ENCODE data around the gene TAX1BP1. TPM values are rescaled to one million over a fixed set of nuclear protein-coding genes. Genes with fewer than 3 reads are reported as not detected.

TAX1BP1 gene
- total RNA-seq, 1 donor = 112 TPM

DNA sequence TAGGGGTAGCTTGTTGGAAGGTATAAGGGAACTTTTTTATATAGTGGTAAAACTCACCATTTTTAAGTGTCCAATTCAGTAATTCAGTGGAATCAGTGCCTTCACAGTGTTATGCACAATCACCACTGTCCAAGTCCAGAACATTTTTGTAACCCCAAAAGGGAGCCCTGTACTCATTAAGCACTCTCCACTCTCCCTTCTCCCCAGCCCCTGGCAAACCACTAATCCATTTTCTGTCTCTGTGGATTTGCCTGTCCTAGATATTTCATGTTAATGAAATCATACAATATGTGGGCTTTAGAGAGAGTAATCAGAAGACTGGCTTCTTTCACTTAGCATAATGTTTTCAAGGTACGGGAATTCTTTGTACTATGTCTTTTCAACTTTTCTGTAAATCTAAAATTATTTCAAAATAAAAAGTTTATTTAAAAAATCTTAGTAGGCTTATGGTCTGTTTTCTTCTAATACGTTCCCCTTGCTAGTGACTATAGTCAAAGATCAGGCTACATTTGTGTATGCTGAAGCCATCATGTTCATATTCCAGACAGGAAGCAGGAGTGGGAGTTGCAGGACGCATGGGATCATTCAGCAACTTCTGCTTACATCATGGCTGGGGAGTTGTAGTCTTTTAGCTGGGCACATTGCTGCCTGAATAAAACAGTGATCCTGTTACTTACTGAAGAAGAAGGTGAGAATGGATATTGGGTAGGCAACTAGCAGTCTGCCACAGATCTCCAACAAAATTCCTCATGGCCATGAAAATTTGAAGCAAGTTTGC is 35.4 kb upstream of the TAX1BP1 start:
- H3K36me3 ChIP-seq (ENCODE audit: insufficient read depth, low read length) = no peaks in the 10 kb centered on the region
- TF ChIP-seq, protein P1, sequence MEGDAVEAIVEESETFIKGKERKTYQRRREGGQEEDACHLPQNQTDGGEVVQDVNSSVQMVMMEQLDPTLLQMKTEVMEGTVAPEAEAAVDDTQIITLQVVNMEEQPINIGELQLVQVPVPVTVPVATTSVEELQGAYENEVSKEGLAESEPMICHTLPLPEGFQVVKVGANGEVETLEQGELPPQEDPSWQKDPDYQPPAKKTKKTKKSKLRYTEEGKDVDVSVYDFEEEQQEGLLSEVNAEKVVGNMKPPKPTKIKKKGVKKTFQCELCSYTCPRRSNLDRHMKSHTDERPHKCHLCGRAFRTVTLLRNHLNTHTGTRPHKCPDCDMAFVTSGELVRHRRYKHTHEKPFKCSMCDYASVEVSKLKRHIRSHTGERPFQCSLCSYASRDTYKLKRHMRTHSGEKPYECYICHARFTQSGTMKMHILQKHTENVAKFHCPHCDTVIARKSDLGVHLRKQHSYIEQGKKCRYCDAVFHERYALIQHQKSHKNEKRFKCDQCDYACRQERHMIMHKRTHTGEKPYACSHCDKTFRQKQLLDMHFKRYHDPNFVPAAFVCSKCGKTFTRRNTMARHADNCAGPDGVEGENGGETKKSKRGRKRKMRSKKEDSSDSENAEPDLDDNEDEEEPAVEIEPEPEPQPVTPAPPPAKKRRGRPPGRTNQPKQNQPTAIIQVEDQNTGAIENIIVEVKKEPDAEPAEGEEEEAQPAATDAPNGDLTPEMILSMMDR (IDR thresholded peaks at IDR 0.05; ENCODE audit: extremely low read depth, low read depth, low read length) = no peak
- H3K4me2 ChIP-seq (ENCODE audit: insufficient read depth, low read length) = no peak overlapping the region
- peak overlapping the region; percentile 21 for H2AFZ ChIP-seq (ENCODE audit: low read length)
- no peaks in the 10 kb centered on the region for H3K79me2 ChIP-seq (ENCODE audit: insufficient read depth, low read length)
- H3K4me1 ChIP-seq (ENCODE audit: insufficient read depth, low read length) = peaks cover 16% of the 10 kb centered on the region
- no peaks in the 10 kb centered on the region for H3K27me3 ChIP-seq (ENCODE audit: insufficient read depth, low read length)
- H4K20me1 ChIP-seq (ENCODE audit: insufficient read depth, low read length) = no peaks in the 10 kb centered on the region
- no peaks in the 10 kb centered on the region for H3K9me3 ChIP-seq (ENCODE audit: low read depth, low read length)
- DNase-seq (ENCODE audit: insufficient read length, low spot score, missing footprints) = no peak
- H3K27ac ChIP-seq (ENCODE audit: low read depth, low read length) = no peak overlapping the region
- H3K4me3 ChIP-seq (ENCODE audit: insufficient read depth, low read length) = no peak overlapping the region

DNA sequence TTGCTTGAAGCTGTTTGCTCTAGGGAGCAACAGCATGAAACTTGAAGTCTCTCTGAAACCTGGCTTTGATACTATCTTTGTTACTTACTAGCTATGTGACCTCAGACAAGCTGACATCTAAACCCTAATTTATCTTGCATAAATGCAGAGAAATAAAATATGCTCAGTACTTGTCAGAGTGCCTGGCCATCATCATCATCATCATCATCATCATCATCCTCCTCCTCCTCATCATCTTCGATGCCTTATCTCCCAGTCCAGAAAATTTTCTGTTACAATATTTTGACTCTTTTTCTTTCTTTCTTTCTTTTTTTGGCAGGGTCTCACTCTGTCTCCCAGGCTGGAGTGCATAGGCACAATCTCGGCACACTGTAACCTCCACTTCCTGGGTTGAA is 34.8 kb upstream of the TAX1BP1 start:
- Histone ChIP-seq H3K79me2 (ENCODE audit: insufficient read depth, low read length) (no peaks in the 10 kb centered on the region), H4K20me1 (ENCODE audit: insufficient read depth, low read length) (no peaks in the 10 kb centered on the region), H3K36me3 (ENCODE audit: insufficient read depth, low read length) (no peaks in the 10 kb centered on the region), H3K4me2 (ENCODE audit: insufficient read depth, low read length) (no peak overlapping the region), H3K4me1 (ENCODE audit: insufficient read depth, low read length) (peaks cover 22% of the 10 kb centered on the region), H3K27ac (ENCODE audit: low read depth, low read length) (no peak overlapping the region), H2AFZ (ENCODE audit: low read length) (peak overlapping the region; percentile 21), H3K4me3 (ENCODE audit: insufficient read depth, low read length) (no peak overlapping the region), H3K27me3 (ENCODE audit: insufficient read depth, low read length) (no peaks in the 10 kb centered on the region), H3K9me3 (ENCODE audit: low read depth, low read length) (no peaks in the 10 kb centered on the region)
- DNase-seq (ENCODE audit: insufficient read length, low spot score, missing footprints) = no peak
- TF ChIP-seq, protein P1 (IDR thresholded peaks at IDR 0.05; ENCODE audit: extremely low read depth, low read depth, low read length) = no peak

DNA sequence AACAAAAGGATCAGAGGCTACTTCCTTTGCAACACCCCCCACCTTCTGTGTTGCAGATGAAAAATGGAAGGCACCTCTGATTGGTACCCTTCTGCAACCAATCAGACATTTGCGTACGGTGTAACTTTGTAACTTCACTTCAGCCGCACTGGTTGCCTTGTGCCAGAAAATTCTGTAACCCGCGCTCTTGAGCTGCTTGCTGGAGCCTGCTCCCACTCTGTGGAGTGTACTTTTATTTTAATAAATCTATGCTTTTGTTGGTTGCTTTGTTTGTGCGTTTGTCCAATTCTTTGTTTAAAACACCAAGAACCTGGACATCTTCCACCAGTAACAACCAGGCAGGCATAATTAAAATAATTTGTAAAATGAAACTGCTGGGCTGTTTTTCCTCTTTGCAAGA is 31.5 kb upstream of the TAX1BP1 start:
- Histone ChIP-seq H3K79me2 (ENCODE audit: insufficient read depth, low read length) (no peaks in the 10 kb centered on the region), H3K4me1 (ENCODE audit: insufficient read depth, low read length) (peaks cover 21% of the 10 kb centered on the region), H3K4me2 (ENCODE audit: insufficient read depth, low read length) (no peak overlapping the region), H3K27ac (ENCODE audit: low read depth, low read length) (no peak overlapping the region), H3K4me3 (ENCODE audit: insufficient read depth, low read length) (no peak overlapping the region), H3K27me3 (ENCODE audit: insufficient read depth, low read length) (no peaks in the 10 kb centered on the region), H2AFZ (ENCODE audit: low read length) (no peak overlapping the region), H3K36me3 (ENCODE audit: insufficient read depth, low read length) (no peaks in the 10 kb centered on the region), H3K9me3 (ENCODE audit: low read depth, low read length) (no peaks in the 10 kb centered on the region), H4K20me1 (ENCODE audit: insufficient read depth, low read length) (no peaks in the 10 kb centered on the region)
- TF ChIP-seq, protein P1 (IDR thresholded peaks at IDR 0.05; ENCODE audit: extremely low read depth, low read depth, low read length) = no peak
- no peak for DNase-seq (ENCODE audit: insufficient read length, low spot score, missing footprints)

DNA sequence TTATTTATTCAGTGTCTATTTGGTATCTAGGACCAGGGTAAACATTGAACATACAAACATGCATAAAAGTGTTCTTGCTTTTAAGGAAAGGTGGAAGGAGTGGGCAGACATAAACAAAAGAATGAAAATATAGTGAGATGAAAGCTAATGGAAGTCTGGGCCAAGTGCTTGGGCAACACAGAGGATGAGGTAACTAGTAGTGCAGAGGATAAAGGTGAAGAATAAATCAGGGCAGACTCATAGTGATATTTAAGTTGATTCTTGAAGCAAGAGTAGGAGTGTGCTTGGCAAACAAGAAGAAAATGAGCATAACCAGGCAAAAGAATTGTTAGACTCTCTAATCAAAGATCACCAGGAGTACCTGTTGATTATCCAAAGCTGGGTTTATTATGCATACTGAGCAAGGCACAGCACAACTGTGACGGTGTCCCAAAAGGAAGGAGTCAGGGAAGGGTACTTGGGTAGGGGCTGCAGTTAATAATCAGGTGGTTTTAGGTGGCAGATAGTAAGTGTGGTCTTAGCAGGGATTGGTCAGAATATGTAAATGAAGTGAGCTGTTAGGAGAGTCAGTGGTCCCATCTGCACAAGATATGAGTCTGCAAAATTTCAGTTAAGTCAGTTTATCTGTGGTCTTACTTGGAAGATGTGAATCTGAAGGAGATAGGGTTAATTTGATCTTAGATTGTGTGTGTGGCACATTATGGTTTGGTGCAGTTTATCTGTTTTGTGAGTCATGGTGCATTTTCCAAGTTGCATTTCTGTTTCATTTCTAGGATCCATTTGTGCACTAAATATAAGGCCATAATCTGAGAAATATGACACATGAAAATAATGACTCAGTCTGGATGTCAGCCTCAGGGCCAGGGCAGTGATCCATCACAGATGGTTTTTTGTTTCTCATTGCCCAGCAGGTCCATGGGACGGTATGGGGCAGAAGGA is 30.6 kb upstream of the TAX1BP1 start:
- Histone ChIP-seq H3K4me2 (ENCODE audit: insufficient read depth, low read length) (peak overlapping the region; percentile 51), H3K9me3 (ENCODE audit: low read depth, low read length) (no peaks in the 10 kb centered on the region), H4K20me1 (ENCODE audit: insufficient read depth, low read length) (no peaks in the 10 kb centered on the region), H3K36me3 (ENCODE audit: insufficient read depth, low read length) (no peaks in the 10 kb centered on the region), H2AFZ (ENCODE audit: low read length) (no peak overlapping the region), H3K4me3 (ENCODE audit: insufficient read depth, low read length) (no peak overlapping the region), H3K4me1 (ENCODE audit: insufficient read depth, low read length) (peaks cover 22% of the 10 kb centered on the region), H3K27me3 (ENCODE audit: insufficient read depth, low read length) (no peaks in the 10 kb centered on the region), H3K27ac (ENCODE audit: low read depth, low read length) (peak overlapping the region; percentile 38), H3K79me2 (ENCODE audit: insufficient read depth, low read length) (no peaks in the 10 kb centered on the region)
- peak; percentile 67 for DNase-seq (ENCODE audit: insufficient read length, low spot score, missing footprints)
- TF ChIP-seq, protein P1 (IDR thresholded peaks at IDR 0.05; ENCODE audit: extremely low read depth, low read depth, low read length) = no peak

Measured in osteoblast (primary cell).